ENCODE results near the gene KDELR1. TPM values are rescaled to one million over a fixed set of nuclear protein-coding genes. Genes with fewer than 3 reads are reported as not detected.

Gene KDELR1
- total RNA-seq, 6 experiments from 2014 or later = 69.1 to 83.1 (median 77.1) TPM

DNA sequence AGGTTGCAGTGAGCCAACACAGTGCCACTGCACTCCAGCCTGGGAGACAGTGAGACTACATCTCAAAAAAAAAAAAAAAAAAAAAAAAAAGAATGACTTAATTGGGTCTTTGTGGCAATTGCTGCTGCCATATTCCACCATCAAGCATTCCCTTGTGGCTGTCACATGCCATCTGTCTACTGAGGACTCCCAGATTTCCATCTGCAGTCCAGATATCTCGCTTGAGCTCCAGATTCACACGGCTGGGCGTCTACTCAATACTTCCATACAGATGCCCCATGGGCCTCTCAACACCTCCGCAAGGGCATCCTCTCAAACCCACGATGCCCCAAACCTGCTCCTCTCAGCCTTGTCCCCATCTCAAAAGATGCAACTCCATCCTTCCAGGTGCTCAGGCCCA, 40.5 kb downstream of the KDELR1 start:
- TF ChIP-seq, protein P1, sequence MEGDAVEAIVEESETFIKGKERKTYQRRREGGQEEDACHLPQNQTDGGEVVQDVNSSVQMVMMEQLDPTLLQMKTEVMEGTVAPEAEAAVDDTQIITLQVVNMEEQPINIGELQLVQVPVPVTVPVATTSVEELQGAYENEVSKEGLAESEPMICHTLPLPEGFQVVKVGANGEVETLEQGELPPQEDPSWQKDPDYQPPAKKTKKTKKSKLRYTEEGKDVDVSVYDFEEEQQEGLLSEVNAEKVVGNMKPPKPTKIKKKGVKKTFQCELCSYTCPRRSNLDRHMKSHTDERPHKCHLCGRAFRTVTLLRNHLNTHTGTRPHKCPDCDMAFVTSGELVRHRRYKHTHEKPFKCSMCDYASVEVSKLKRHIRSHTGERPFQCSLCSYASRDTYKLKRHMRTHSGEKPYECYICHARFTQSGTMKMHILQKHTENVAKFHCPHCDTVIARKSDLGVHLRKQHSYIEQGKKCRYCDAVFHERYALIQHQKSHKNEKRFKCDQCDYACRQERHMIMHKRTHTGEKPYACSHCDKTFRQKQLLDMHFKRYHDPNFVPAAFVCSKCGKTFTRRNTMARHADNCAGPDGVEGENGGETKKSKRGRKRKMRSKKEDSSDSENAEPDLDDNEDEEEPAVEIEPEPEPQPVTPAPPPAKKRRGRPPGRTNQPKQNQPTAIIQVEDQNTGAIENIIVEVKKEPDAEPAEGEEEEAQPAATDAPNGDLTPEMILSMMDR (IDR thresholded peaks at IDR 0.05) = no peak
- TF ChIP-seq POLR2A (IDR thresholded peaks at IDR 0.05) = no peak
- DNase-seq = no peak
- no peak overlapping the region for H3K4me3 ChIP-seq
- intact Hi-C loops (cut with DNase I) = no loop called here
- no peaks in the 10 kb centered on the region for H3K36me3 ChIP-seq
- no peaks in the 10 kb centered on the region for H3K9me3 ChIP-seq
- no CpG with 5 or more reads among the region's 5 CpGs for WGBS (ENCODE audit: insufficient coverage, low coverage, low lambda C conversion rate, missing lambda C conversion rate)
- ATAC-seq = no peak
- no peak overlapping the region for H3K27ac ChIP-seq
- H3K4me1 ChIP-seq = no peaks in the 10 kb centered on the region
- no peaks in the 10 kb centered on the region for H3K27me3 ChIP-seq

DNA sequence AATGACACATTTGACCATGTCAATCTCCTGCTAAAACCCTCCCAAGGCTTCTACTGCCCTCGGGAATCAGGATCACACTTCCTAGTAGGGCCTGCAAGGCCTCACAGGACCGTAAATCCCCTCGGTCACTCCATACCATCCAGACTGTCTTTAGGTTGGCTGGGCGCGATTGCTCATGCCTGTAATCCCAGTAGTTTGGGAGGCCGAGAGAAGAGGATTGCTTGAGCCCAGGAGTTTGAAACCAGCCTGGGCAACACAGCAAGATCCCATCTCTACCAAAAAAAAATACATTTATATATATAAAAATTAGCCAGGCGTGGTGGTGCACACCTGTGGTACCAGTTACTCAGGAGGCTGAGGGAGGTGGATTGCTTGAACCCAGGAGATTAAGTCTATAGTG, 42.6 kb downstream of the KDELR1 start:
- H3K4me3 ChIP-seq = no peak overlapping the region
- 92% methylated on average over 2 of the region's 7 CpGs for WGBS (ENCODE audit: insufficient coverage, low coverage, low lambda C conversion rate, missing lambda C conversion rate)
- intact Hi-C loops (cut with DNase I) = no loop called here
- H3K36me3 ChIP-seq = no peaks in the 10 kb centered on the region
- no peaks in the 10 kb centered on the region for H3K9me3 ChIP-seq
- H3K4me1 ChIP-seq = no peaks in the 10 kb centered on the region
- ATAC-seq = no peak
- DNase-seq = no peak
- H3K27me3 ChIP-seq = no peaks in the 10 kb centered on the region
- no peak overlapping the region for H3K27ac ChIP-seq
- TF ChIP-seq, protein P1 (IDR thresholded peaks at IDR 0.05) = no peak
- TF ChIP-seq POLR2A (IDR thresholded peaks at IDR 0.05) = no peak

DNA sequence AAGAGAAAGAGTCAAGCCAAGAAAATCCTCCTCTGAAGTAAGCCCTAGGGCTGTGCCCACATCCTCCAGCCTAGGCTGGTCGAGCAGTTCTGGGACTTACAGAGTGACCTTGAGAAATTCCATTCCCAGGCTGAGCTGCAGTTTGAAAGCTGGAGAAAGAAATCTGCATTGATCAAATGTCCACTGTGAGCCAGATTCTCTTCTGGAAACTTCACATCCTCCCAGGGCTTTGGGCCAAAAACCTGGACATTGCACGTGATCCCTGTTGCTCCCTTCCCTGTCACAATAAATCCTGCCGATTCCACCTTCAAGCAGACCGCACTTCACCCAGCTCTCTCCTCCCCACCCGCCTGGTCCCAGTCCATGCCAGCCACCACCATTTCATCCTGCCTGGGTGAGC, 43.3 kb downstream of the KDELR1 start:
- Histone ChIP-seq H3K9me3 (no peaks in the 10 kb centered on the region), H3K4me3 (no peak overlapping the region), H3K36me3 (no peaks in the 10 kb centered on the region), H3K27me3 (no peaks in the 10 kb centered on the region), H3K27ac (no peak overlapping the region), H3K4me1 (no peaks in the 10 kb centered on the region)
- peak in 1 of 3 donors; percentile 63 for DNase-seq
- intact Hi-C loops (cut with DNase I) = no loop called here
- ATAC-seq = peak; percentile 41 to 83 (median 56)
- WGBS (ENCODE audit: insufficient coverage, low coverage, low lambda C conversion rate, missing lambda C conversion rate) = 13% methylated on average over 3 of the region's 5 CpGs
- TF ChIP-seq, protein P1 (IDR thresholded peaks at IDR 0.05) = no peak
- TF ChIP-seq POLR2A (IDR thresholded peaks at IDR 0.05) = no peak

DNA sequence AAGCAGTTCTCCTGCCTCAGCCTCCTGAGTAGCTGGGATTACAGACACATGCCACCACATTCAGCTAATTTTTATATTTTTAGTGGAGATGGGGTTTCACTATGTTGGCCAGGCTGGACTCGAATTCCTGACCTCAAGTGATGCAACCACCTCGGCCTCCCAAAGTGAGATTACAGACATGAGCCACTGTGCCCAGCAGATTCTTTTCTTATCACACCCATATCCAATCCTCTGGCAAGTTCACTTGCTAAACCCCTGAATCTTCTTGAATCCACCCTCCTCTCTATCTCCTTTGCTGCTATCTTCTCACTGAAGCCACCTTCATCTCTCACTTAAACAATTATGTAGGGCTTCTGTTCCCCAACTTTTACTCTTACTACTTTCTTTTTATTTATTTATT, 45.2 kb downstream of the KDELR1 start:
- intact Hi-C loops (cut with DNase I) = no loop called here

DNA sequence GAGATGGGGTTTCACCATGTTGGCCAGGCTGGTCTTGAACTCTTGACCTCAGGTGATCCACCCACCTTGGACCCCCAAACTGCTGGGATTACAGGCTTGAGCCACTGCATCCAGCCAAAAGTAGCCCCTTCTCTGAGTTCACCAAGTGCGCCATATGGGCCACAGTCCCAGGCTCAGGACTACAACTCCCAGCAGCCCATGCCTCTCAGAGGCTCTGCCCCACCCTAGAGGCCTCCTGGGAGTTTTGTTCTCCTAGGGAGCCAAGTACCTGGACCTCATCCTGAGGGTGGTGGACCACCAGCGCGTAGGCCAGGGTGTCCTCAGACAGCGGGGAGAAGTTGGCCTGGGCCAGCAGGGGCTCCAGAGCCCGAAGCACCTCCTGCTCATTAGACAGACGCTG, 46.5 kb downstream of the KDELR1 start:
- intact Hi-C loops (cut with DNase I) = no loop called here
- H3K36me3 ChIP-seq = no peaks in the 10 kb centered on the region
- ATAC-seq (peak in 1 of 4 donors; percentile 30), DNase-seq (no peak)
- no peaks in the 10 kb centered on the region for H3K27me3 ChIP-seq
- TF ChIP-seq, protein P1 (IDR thresholded peaks at IDR 0.05) = no peak
- TF ChIP-seq POLR2A (IDR thresholded peaks at IDR 0.05) = no peak
- 50% methylated on average over 1 of the region's 6 CpGs for WGBS (ENCODE audit: insufficient coverage, low coverage, low lambda C conversion rate, missing lambda C conversion rate)
- H3K4me3 ChIP-seq = no peak overlapping the region
- H3K27ac ChIP-seq = no peak overlapping the region
- no peaks in the 10 kb centered on the region for H3K4me1 ChIP-seq
- H3K9me3 ChIP-seq = no peaks in the 10 kb centered on the region

More for the DNA sequence above, 45.2 kb downstream of the KDELR1 start:
- ATAC-seq = no peak
- DNase-seq = no peak
- no peaks in the 10 kb centered on the region for H3K9me3 ChIP-seq
- H3K4me3 ChIP-seq = no peak overlapping the region
- H3K36me3 ChIP-seq = no peaks in the 10 kb centered on the region
- TF ChIP-seq POLR2A (IDR thresholded peaks at IDR 0.05) = no peak
- no peaks in the 10 kb centered on the region for H3K4me1 ChIP-seq
- H3K27ac ChIP-seq = no peak overlapping the region
- H3K27me3 ChIP-seq = no peaks in the 10 kb centered on the region
- WGBS (ENCODE audit: insufficient coverage, low coverage, low lambda C conversion rate, missing lambda C conversion rate) = no CpG with 5 or more reads among the region's 2 CpGs

Data from right lobe of liver (tissue), 6 donors.